Astrocyte (in vitro differentiated cells and primary cell): ENCODE results near the gene TBX18.

Experiments used
- CTCF ChIP-seq: IDR thresholded peaks from 2 replicates; pipeline ENCODE4 v1.5.1; 2011; ENCODE audit warnings: low read depth, mild to moderate bottlenecking, inconsistent platforms, low read length, moderate library complexity; ENCODE audit not compliant: insufficient read depth
- EZH2 ChIP-seq: IDR thresholded peaks from 2 replicates; pipeline ENCODE4 v1.6.1; 2012; ENCODE audit warnings: mild to moderate bottlenecking, low read length, inconsistent platforms; ENCODE audit not compliant: insufficient read depth

DNA sequence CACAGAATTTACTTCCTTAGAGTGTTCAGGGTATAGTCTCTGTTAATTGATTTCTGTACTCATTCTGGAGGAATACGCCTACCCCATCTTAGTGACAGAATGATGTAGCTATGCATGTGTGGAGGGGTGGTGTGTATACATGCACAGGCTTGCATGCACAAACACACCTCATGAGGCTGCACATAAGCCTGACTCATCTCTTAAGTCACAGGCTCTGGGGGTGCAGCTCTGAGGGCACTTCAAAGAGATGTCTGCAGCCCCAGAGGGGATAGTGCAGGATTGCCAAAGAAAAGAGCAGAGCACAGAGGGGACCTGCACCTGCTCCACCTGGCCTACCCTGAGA, 24.6 kb downstream of the TBX18 start:
- TF ChIP-seq CTCF (no peak), EZH2 (no peak)
